SK-N-DZ (cell line): ENCODE measurements around the gene EEFSEC.

Experiments
- DNase-seq: peaks from one replicate; pipeline ENCODE4 v3.0.0-alpha.2; 2015; ENCODE audit warnings: low spot score

Gene EEFSEC

DNA sequence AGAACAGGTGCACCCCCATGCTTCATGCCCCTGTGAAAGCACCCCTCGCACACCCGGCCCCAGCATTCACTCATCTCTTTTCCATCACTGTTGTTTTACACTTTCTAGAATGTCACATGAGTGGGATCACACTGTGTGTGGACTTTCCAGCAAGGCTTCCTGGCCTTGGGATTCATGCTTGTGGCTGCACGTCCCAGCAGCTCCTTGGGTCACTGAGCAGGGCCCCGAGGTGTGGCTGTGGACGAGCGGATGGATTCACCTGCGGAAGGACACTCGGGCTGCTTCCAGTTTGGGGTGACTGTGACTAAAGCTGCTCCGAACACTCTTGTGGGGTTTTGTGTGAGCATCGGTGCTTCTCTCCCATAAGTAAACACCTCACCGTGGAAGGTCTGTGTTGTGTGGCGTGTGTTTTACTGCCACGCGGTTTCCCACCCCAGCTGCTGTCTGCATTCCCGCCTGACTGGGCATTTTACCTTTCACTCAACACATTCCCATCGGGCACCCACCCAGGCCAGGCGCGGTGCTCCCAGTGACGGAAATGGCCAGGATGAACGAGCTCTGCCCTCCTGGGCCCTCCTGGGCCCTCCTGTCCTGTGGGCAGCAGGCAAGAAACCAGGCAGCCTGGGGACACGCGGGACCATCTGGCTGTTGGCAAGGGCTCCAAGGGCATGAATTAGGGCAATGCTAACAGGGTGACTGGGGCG, 272.0 kb downstream of the EEFSEC start:
- no peak for DNase-seq

DNA sequence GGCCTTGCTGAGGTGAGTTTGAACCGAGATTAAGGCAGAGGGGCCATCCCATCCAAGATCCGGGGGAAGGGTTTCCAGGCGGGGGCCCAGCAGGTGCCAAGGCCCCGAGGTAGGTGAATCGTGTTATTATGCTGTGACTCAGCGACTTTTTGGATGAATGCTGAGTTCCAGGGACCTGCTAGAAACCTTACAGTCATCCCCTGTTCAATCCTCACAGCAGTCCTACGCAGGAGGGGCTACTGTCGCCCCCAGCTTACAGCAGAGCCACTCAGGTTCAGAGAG, 272.5 kb downstream of the EEFSEC start:
- no peak for DNase-seq

DNA sequence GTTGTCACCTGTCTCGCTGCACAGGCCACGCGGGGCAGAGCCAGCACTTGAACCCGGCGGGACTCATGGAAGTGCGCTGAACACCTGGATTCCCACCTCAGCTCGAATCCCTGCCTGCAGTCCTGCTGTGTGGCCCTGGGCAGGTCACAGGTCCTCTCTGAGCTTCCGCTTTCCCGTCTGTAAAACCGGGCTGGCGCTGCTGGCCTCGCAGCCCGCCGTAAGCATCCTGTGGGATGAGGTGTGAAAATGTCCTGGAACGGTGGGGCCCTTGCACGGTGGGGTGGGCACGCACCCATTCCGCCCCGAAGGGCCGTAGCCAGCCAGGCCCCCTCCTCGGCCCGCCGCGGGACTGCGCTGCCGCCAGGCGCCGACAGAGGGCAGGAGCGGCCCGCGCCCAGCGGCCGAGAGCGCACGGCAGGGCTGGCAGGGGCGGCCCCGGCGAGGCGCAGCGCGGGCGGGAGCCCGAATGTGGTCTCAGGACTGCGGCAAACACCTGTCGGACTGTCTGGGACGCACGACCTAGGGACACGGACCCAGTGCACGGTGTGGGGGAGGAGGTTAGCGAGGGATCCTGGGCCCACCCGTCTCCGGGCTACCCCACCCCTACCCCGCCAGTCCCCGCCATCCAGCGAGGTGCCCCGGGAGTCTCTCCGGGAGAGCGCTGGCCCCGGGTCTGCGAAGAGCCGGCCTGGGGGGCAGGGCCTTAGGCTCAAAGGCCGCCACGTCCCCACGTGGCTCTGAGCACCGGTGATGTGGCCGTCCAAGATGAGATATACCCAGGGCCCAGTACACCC, 273.0 kb downstream of the EEFSEC start:
- DNase-seq, result peak; percentile 67

- DNase-seq, result no peak
Measured at GRCh38 chr3:128427175-128427857, 274.0 kb downstream of the EEFSEC start.

GRCh38 chr3:128427872-128428822, 274.9 kb downstream of the EEFSEC start:
- no peak for DNase-seq

DNA sequence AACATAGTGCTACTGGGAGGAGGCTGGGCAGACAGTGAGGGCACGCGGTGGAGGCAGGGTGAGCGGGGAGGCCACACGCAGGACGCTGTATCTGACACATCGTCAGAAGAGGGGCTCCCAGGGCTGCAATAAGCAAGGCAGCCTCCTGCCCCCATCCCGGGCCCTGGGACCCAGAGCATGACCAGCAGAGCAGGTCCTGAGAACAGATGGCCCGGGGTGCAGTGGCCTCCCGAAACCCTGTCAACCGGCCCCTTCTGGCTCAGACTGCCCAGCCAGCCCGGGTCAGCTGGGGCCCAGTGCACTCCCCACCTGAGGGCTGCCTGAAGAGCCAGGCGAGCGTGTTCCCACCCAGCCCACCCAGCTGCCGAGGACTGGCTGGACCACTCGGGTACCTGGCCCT, 276.0 kb downstream of the EEFSEC start:
- DNase-seq, result no peak

DNA sequence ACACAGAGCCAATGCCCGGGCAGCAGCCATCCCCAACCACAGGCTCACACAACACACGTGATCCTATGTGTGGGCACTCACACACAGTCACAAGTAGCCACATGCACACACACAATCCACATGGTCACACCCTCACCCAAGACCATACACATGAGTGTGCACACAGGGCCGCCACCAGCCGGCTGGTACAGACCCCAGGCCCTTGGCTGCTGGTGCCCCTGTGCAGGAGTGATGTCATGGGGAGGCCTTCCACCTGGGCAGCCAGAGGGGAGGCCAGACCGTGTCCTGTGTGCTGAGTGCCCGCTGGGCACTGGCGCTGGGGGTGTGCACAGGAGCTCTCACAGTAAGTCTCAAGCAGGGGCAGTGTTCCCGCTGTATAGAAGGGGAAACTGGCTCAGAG, 276.5 kb downstream of the EEFSEC start:
- no peak for DNase-seq

GRCh38 chr3:128430301-128430700, 277.0 kb downstream of the EEFSEC start:
- DNase-seq, result no peak

- DNase-seq, result no peak
Measured at GRCh38 chr3:128430731-128431130, 277.4 kb downstream of the EEFSEC start.

- no peak for DNase-seq
Measured at GRCh38 chr3:128431803-128432300, 278.6 kb downstream of the EEFSEC start.

DNA sequence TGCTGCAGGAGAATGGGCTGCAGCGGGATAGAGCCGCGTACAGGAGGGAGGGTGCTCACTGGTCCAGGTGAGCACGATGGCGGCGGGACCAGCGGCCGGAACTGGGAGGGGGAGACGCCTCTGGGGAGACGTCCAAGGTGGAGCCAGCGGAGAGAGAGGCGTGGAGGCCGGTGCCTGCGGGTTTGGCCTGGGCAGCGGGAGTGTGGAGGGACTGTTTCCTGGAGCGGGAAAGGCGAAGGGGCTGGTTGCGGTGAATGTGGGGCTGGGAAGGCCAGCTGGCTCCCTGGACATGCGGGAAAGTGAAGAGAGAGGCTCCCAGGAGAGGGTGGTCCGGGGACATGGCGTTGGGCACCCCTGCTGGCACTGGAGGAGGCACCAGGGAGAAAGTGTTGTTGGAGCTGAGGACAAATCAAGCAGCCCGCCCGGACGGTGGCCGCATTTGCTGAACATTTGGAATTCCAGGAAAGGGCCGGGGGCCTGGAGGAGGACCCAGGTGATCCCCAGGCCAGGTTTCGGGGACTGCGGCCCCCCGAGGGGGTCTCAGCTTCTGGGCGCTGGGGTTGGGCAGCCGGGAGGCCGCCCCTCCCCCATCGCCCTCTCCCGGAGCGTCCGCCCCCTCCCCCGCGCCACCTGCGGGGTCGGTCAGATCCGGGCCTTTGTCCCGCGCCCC, 279.2 kb downstream of the EEFSEC start:
- DNase-seq, result no peak

DNA sequence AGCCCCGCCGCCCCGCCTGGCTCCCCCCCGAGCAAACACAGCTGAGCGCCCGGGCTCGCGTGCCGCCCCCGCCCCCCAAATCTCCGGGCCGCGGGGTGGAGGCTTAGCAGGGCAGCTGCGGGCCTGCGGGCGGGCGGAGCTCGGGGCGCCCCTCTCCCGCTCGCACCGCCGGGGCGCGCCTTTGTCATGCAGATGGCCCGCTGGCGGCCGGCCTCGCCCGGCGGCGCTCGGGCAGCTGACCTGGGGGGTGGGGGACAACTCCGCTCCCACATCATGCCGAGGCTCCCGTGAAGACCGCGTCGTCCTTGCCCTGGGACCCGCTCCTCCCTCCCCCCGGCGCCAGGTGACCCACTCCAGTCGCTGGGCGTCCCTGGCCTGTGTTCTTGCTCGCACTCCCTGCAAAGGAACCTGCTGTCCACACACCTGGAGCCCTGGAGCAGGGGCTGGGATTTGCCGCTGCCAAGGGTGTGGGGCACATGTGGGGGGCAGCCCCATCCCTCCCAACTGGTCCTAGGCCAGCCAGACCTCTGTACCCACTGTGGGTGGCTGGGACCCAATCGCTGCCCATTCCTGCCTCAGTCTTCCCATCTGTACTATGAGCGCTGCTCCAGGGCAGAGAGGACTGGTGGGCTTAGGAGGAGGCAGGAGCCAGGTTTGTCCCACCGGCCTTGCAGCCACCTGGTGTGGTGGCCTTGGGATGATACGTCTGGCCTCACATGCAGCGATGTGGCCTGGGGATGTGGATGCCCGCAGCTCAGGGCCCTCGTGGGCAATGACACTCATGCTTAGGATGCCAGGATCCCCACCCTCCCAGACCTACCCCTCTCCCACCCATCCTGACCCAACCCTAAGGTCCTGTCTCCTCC, 279.9 kb downstream of the EEFSEC start:
- DNase-seq, result no peak

GRCh38 chr3:128433837-128434165, 280.5 kb downstream of the EEFSEC start:
- no peak for DNase-seq

DNA sequence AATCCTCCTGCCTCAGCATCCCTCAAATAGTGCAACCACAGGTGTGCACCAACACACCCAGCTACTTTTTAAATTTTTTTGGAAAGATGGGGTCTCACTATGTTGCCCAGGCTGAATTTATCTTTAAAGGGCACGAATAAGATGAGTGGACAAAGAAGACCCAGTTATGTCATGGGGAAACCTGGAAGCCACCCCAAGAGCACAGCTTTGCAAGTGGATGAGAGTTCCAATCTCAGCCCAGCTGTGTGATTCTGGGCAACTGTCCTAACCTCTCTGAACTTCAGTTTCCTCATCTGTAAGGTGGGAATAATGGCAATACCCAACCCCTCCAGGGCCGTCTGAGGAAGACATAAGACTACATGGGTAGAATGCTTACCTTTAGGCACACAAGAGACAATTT, 281.2 kb downstream of the EEFSEC start:
- DNase-seq, result no peak

DNA sequence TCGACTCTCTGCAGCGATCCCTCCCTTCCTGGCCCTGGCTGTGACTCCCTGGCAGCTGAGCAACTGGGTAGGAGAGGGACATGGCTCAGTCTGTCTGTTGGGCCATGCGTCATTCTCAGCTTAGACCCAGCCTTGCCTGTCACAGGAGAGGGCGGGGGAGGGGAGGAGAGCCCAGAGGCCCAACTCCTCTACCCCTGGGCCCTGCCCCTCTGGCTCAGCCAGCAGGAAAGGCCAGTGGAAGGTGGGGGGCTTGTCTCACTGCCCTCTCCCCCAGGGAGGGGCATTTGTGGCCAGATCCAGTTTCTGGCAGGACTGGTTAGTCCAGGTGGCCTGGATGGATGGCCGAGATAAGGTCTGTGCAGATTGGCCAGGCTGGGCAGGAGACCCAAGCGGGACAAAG, 281.8 kb downstream of the EEFSEC start:
- DNase-seq, result no peak

DNA sequence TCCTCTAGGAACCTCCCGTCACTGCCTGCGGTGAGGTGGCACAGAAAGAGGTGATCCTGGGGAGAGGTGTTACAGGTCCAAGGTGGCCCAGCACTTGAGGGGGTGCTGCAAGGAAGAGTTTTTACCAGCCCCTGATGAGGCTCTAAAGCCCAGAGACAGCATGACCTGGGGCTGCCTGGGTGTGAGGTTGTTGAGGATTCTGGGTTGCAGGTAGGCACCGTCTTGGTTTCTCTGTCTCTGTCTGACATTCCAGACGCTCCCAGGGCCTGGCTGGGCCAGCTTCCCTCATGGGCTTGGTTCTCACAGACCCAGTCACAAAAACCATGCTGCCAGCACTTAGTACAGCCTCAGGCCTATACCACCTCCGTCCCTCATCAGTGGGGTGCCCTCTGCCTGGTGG, 282.3 kb downstream of the EEFSEC start:
- DNase-seq, result no peak

DNA sequence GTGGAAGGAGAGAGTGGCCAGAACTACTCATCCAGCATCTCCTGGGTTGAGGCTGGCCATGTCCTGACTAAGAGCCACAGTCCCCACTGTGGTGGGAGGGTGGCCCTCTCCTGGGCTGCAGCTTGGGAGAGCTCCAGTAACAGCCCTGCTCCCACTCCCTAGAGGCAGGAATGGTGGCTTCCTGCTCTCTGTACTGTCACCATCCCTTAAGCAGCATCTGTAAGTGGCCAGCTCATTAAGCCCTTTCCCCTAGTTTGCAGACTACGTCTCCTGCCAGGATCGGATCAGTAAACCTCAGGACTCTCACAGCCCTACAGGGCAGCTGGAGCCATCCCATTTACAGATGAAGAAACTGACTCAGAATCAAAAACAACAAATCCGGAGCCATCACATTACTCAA, 282.9 kb downstream of the EEFSEC start:
- no peak for DNase-seq

GRCh38 chr3:128438488-128439072, 285.3 kb downstream of the EEFSEC start:
- DNase-seq, result no peak

- no peak for DNase-seq
Measured at GRCh38 chr3:128439226-128439625, 285.9 kb downstream of the EEFSEC start.

GRCh38 chr3:128442070-128442469, 288.8 kb downstream of the EEFSEC start:
- no peak for DNase-seq
